ENCODE data around the gene AURKA. TPM values are rescaled to one million over a fixed set of nuclear protein-coding genes. Genes with fewer than 3 reads are reported as not detected.
A peak's percentile ranks its signal among the peaks of the same experiment; 100 is the strongest.
"Not testable (repeated sequence)": the region's sequence is repeated elsewhere in the genome, so short reads cannot be mapped to it uniquely, and the experiment has no call there.

Gene AURKA
- total RNA-seq, 1 experiment from 2014 or later: 100 TPM

GRCh38 chr20:56400001-56400640, 8.1 kb upstream of the AURKA start:
- DNase-seq (ENCODE audit: low spot score): peak; percentile 41
- in situ Hi-C loops (cut with HindIII; ENCODE audit: low sequenced_read_pairs): no loop called here

- no peak for DNase-seq (ENCODE audit: low spot score)
- in situ Hi-C loops (cut with HindIII; ENCODE audit: low sequenced_read_pairs): no loop called here
Measured at GRCh38 chr20:56395166-56395565, 3.2 kb upstream of the AURKA start.

- in situ Hi-C loops (cut with HindIII; ENCODE audit: low sequenced_read_pairs): no loop called here
- no peak for DNase-seq (ENCODE audit: low spot score)
Measured at GRCh38 chr20:56393653-56394052, 1.6 kb upstream of the AURKA start.

- DNase-seq (ENCODE audit: low spot score): no peak
- in situ Hi-C loops (cut with HindIII; ENCODE audit: low sequenced_read_pairs): no loop called here
Measured at GRCh38 chr20:56392881-56393482, 967 bp upstream of the AURKA start.

GRCh38 chr20:56391596-56392131, 351 bp downstream of the AURKA start:
- no peak for DNase-seq (ENCODE audit: low spot score)
- in situ Hi-C loops (cut with HindIII; ENCODE audit: low sequenced_read_pairs): no loop called here

GRCh38 chr20:56391037-56391436, 978 bp downstream of the AURKA start:
- in situ Hi-C loops (cut with HindIII; ENCODE audit: low sequenced_read_pairs): no loop called here
- DNase-seq (ENCODE audit: low spot score): no peak

GRCh38 chr20:56390396-56390795, 1.6 kb downstream of the AURKA start:
- in situ Hi-C loops (cut with HindIII; ENCODE audit: low sequenced_read_pairs): not testable (repeated sequence)

GRCh38 chr20:56389807-56390206, 2.2 kb downstream of the AURKA start:
- in situ Hi-C loops (cut with HindIII; ENCODE audit: low sequenced_read_pairs): no loop called here
- DNase-seq (ENCODE audit: low spot score): no peak

More at GRCh38 chr20:56390396-56390795, 1.6 kb downstream of the AURKA start:
- DNase-seq (ENCODE audit: low spot score): not testable (repeated sequence)

- in situ Hi-C loops (cut with HindIII; ENCODE audit: low sequenced_read_pairs): no loop called here
- DNase-seq (ENCODE audit: low spot score): no peak
Measured at GRCh38 chr20:56388882-56389281, 3.1 kb downstream of the AURKA start.

- DNase-seq (ENCODE audit: low spot score): no peak
- in situ Hi-C loops (cut with HindIII; ENCODE audit: low sequenced_read_pairs): no loop called here
Measured at GRCh38 chr20:56386219-56386618, 5.8 kb downstream of the AURKA start.

GRCh38 chr20:56385130-56385529, 6.9 kb downstream of the AURKA start:
- in situ Hi-C loops (cut with HindIII; ENCODE audit: low sequenced_read_pairs): no loop called here
- no peak for DNase-seq (ENCODE audit: low spot score)

GRCh38 chr20:56383334-56383733, 8.7 kb downstream of the AURKA start:
- no peak for DNase-seq (ENCODE audit: low spot score)
- in situ Hi-C loops (cut with HindIII; ENCODE audit: low sequenced_read_pairs): no loop called here

GRCh38 chr20:56382696-56383095, 9.3 kb downstream of the AURKA start:
- in situ Hi-C loops (cut with HindIII; ENCODE audit: low sequenced_read_pairs): no loop called here
- no peak for DNase-seq (ENCODE audit: low spot score)

GRCh38 chr20:56381501-56381900, 10.5 kb downstream of the AURKA start:
- no peak for DNase-seq (ENCODE audit: low spot score)
- in situ Hi-C loops (cut with HindIII; ENCODE audit: low sequenced_read_pairs): no loop called here

GRCh38 chr20:56380375-56380774, 11.6 kb downstream of the AURKA start:
- in situ Hi-C loops (cut with HindIII; ENCODE audit: low sequenced_read_pairs): no loop called here
- DNase-seq (ENCODE audit: low spot score): no peak

- DNase-seq (ENCODE audit: low spot score): no peak
- in situ Hi-C loops (cut with HindIII; ENCODE audit: low sequenced_read_pairs): no loop called here
Measured at GRCh38 chr20:56378386-56378785, 13.6 kb downstream of the AURKA start.

GRCh38 chr20:56376331-56376730, 15.7 kb downstream of the AURKA start:
- in situ Hi-C loops (cut with HindIII; ENCODE audit: low sequenced_read_pairs): no loop called here
- no peak for DNase-seq (ENCODE audit: low spot score)

GRCh38 chr20:56373942-56374341, 18.1 kb downstream of the AURKA start:
- in situ Hi-C loops (cut with HindIII; ENCODE audit: low sequenced_read_pairs): no loop called here
- no peak for DNase-seq (ENCODE audit: low spot score)

GRCh38 chr20:56372850-56373249, 19.2 kb downstream of the AURKA start:
- in situ Hi-C loops (cut with HindIII; ENCODE audit: low sequenced_read_pairs): no loop called here
- no peak for DNase-seq (ENCODE audit: low spot score)

GRCh38 chr20:56371977-56372376, 20.0 kb downstream of the AURKA start:
- in situ Hi-C loops (cut with HindIII; ENCODE audit: low sequenced_read_pairs): no loop called here
- no peak for DNase-seq (ENCODE audit: low spot score)

GRCh38 chr20:56369179-56369578, 22.8 kb downstream of the AURKA start:
- in situ Hi-C loops (cut with HindIII; ENCODE audit: low sequenced_read_pairs): no loop called here
- no peak for DNase-seq (ENCODE audit: low spot score)

Measured in G401 (cell line).